Hepatic stellate cell (primary cell): ENCODE data around the gene RFPL1.
A peak's percentile ranks its signal among the peaks of the same experiment; 100 is the strongest.
"Not testable (repeated sequence)": the region's sequence is repeated elsewhere in the genome, so short reads cannot be mapped to it uniquely, and the experiment has no call there.

ENCODE experiments used
- DNase-seq: peaks from one replicate; pipeline ENCODE4 v3.0.0; 2011; ENCODE audit warnings: low spot score

Gene RFPL1

GRCh38 chr22:29478326-29479276 is 40.2 kb downstream of the RFPL1 start:
- peak; percentile 41 for DNase-seq

GRCh38 chr22:29479417-29480261 is 41.3 kb downstream of the RFPL1 start, which contains the start of gene NEFH:
NEFH (plus strand) TSS chr22:29480218; CDS start chr22:29480263, 45 bp downstream.
- DNase-seq: no peak

GRCh38 chr22:29480262-29480511 is 41.8 kb downstream of the RFPL1 start:
- no peak for DNase-seq

DNA sequence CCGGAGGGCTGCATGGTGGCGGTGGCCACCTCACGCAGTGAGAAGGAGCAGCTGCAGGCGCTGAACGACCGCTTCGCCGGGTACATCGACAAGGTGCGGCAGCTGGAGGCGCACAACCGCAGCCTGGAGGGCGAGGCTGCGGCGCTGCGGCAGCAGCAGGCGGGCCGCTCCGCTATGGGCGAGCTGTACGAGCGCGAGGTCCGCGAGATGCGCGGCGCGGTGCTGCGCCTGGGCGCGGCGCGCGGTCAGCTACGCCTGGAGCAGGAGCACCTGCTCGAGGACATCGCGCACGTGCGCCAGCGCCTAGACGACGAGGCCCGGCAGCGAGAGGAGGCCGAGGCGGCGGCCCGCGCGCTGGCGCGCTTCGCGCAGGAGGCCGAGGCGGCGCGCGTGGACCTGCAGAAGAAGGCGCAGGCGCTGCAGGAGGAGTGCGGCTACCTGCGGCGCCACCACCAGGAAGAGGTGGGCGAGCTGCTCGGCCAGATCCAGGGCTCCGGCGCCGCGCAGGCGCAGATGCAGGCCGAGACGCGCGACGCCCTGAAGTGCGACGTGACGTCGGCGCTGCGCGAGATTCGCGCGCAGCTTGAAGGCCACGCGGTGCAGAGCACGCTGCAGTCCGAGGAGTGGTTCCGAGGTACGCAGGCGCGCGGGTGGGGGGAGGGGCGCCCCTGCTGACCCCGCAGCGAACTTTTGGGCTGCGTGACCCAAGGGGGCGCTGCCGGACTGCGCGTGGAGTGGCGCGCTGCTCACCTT is 42.3 kb downstream of the RFPL1 start:
- DNase-seq: no peak

- no peak for DNase-seq
Measured at GRCh38 chr22:29481265-29482000, 43.0 kb downstream of the RFPL1 start.

DNA sequence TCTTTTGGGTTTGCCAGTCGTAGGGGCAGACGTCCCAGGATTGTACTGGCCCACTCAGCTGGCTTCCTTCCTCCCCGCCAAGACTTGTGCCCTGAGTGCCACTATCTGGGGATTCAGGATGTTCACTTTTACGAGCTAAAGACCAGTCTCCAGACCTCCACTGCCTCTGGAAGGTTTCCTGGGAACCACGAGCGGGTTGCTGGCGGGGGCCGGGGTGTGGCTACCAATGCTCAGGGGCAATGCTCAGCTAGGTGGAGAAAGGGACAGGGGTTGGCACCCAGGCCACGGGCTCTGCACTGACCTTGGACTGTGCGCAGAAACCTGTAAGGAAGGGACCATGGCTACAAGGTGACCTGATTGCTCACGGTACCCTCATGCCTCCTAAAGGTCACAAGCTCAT is 43.9 kb downstream of the RFPL1 start:
- DNase-seq: no peak

DNA sequence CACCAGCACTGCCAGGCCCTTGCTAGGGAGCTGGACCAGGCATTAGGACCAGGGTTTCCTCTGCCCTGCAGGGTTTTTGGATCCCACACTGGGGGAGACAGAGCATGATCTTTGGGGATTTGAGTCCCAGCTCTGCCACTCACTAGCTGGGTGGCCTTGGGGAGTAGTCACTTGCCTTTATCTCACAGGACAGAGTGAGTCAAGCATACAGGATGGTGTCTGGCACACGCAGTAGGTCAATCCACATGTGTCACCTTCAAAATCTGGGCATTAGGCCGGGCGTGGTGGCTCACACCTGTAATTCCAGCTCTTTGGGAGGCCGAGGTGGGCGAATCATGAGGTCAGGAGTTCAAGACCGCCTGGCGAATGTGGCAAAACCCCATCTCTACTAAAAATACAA is 44.3 kb downstream of the RFPL1 start:
- DNase-seq: no peak

- DNase-seq: no peak
Measured at GRCh38 chr22:29483254-29483653, 44.9 kb downstream of the RFPL1 start.

GRCh38 chr22:29484642-29485041 is 46.3 kb downstream of the RFPL1 start:
- no peak for DNase-seq

DNA sequence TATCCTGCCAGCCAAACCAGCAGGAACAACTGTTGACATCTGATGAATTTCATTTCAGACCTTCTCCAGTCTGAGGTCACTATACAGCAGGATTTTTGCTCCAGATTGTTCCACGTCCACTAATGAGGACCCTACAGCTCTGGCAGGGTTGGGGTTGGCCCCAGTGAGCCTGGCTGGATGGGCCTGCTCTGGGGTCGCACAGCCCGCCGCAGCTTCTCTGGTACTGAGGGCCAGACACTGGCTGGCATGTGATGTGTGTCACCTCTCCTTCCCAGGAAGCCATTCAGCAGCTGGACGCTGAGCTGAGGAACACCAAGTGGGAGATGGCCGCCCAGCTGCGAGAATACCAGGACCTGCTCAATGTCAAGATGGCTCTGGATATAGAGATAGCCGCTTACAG is 47.1 kb downstream of the RFPL1 start:
- no peak for DNase-seq

GRCh38 chr22:29487426-29487986 is 49.1 kb downstream of the RFPL1 start:
- DNase-seq: no peak

- not testable (repeated sequence) for DNase-seq
Measured at GRCh38 chr22:29489127-29489780, 50.9 kb downstream of the RFPL1 start.

DNA sequence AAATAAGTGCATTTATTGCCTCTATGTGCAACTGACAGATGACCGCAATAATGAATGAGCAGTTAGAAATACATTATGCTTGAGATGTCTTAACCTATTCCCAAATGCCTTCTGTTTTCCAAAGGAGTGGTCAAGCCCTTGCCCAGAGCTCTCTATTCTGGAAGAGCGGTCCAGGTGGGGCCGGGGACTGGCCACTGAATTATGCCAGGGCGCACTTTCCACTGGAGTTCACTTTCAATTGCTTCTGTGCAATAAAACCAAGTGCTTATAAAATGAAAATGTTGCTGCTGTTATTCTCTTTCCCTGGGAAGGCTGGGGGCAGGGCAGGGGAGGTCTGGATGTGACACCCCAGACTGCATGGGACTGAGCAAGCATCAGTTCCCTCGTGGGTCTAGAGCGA is 52.6 kb downstream of the RFPL1 start:
- DNase-seq: no peak
